ENCODE results near the gene ATG10. TPM values are rescaled to one million over a fixed set of nuclear protein-coding genes. Genes with fewer than 3 reads are reported as not detected.
"Not testable (repeated sequence)": the region's sequence is repeated elsewhere in the genome, so short reads cannot be mapped to it uniquely, and the experiment has no call there.

The ATG10 gene
- total RNA-seq, 8 experiments from 2014 or later = 4.5 to 15.9 (median 7.8) TPM

GRCh38 chr5:82244151-82244550 is 272.3 kb downstream of the ATG10 start:
- H3K4me1 ChIP-seq (replicated peaks in 1 of 2) = no peaks in the 10 kb centered on the region
- in situ Hi-C loops (cut with MboI; ENCODE audit: low pct_unique_long_range_greater_than_20kb in 2 of 9, low sequenced_read_pairs in 9 of 9, unreplicated experiment in 9 of 9) = no loop called here
- H3K27ac ChIP-seq = no peak overlapping the region
- no peak for ATAC-seq (replicated peaks in 6 of 8)
- WGBS, 10 experiments = 80 to 100% (median 100%) methylated on average over 1 to 2 of the region's 2 CpGs; no CpG with 5 or more reads in 2 of the 10 experiments
- H3K4me3 ChIP-seq = no peak overlapping the region

GRCh38 chr5:82244854-82245635 is 273.2 kb downstream of the ATG10 start:
- H3K4me1 ChIP-seq (replicated peaks in 1 of 2) = no peaks in the 10 kb centered on the region
- ATAC-seq (replicated peaks in 6 of 8) = peak in 3 of 8 experiments; percentile 40 to 59 (median 50)
- H3K4me3 ChIP-seq = no peak overlapping the region
- WGBS, 10 experiments = 31 to 78% (median 67%) methylated on average over 3 to 6 of the region's 6 CpGs
- in situ Hi-C loops (cut with MboI; ENCODE audit: low pct_unique_long_range_greater_than_20kb in 2 of 9, low sequenced_read_pairs in 9 of 9, unreplicated experiment in 9 of 9) = no loop called here
- no peak overlapping the region for H3K27ac ChIP-seq

- in situ Hi-C loops (cut with MboI; ENCODE audit: low pct_unique_long_range_greater_than_20kb in 2 of 9, low sequenced_read_pairs in 9 of 9, unreplicated experiment in 9 of 9) = no loop called here
- H3K4me1 ChIP-seq (replicated peaks in 1 of 2) = no peaks in the 10 kb centered on the region
- H3K27ac ChIP-seq = no peak overlapping the region
- 80 to 100% (median 100%) methylated on average over 1 of the region's 1 CpG for WGBS, 10 experiments
- H3K4me3 ChIP-seq = no peak overlapping the region
- no peak for ATAC-seq (replicated peaks in 6 of 8)
Measured at GRCh38 chr5:82246960-82247574, 275.2 kb downstream of the ATG10 start.

- no peak for ATAC-seq (replicated peaks in 6 of 8)
- Histone ChIP-seq H3K4me1 (replicated peaks in 1 of 2) (no peaks in the 10 kb centered on the region), H3K4me3 (no peak overlapping the region), H3K27ac (no peak overlapping the region)
- in situ Hi-C loops (cut with MboI; ENCODE audit: low pct_unique_long_range_greater_than_20kb in 2 of 9, low sequenced_read_pairs in 9 of 9, unreplicated experiment in 9 of 9) = no loop called here
Measured at GRCh38 chr5:82252744-82253143, 280.9 kb downstream of the ATG10 start.

GRCh38 chr5:82255844-82256243 is 284.0 kb downstream of the ATG10 start:
- no peak overlapping the region for H3K27ac ChIP-seq
- WGBS, 10 experiments = 0 to 80% (median 43%) methylated on average over 1 of the region's 1 CpG; no CpG with 5 or more reads in 5 of the 10 experiments
- peak in 3 of 8 experiments; percentile 52 to 79 (median 61) for ATAC-seq (replicated peaks in 6 of 8)
- H3K4me3 ChIP-seq = no peak overlapping the region
- in situ Hi-C loops (cut with MboI; ENCODE audit: low pct_unique_long_range_greater_than_20kb in 2 of 9, low sequenced_read_pairs in 9 of 9, unreplicated experiment in 9 of 9) = no loop called here
- H3K4me1 ChIP-seq (replicated peaks in 1 of 2) = no peaks in the 10 kb centered on the region

GRCh38 chr5:82257247-82257646 is 285.4 kb downstream of the ATG10 start:
- no peak for ATAC-seq (replicated peaks in 6 of 8)
- Histone ChIP-seq H3K27ac (no peak overlapping the region), H3K4me1 (replicated peaks in 1 of 2) (no peaks in the 10 kb centered on the region), H3K4me3 (no peak overlapping the region)
- WGBS, 10 experiments = 79 to 100% (median 90%) methylated on average over 1 to 2 of the region's 2 CpGs; no CpG with 5 or more reads in 6 of the 10 experiments
- in situ Hi-C loops (cut with MboI; ENCODE audit: low pct_unique_long_range_greater_than_20kb in 2 of 9, low sequenced_read_pairs in 9 of 9, unreplicated experiment in 9 of 9) = no loop called here

- in situ Hi-C loops (cut with MboI; ENCODE audit: low pct_unique_long_range_greater_than_20kb in 2 of 9, low sequenced_read_pairs in 9 of 9, unreplicated experiment in 9 of 9) = no loop called here
- no peak for ATAC-seq (replicated peaks in 6 of 8)
- WGBS, 10 experiments = 57 to 100% (median 83%) methylated on average over 1 to 3 of the region's 3 CpGs; no CpG with 5 or more reads in 2 of the 10 experiments
- Histone ChIP-seq H3K4me1 (replicated peaks in 1 of 2) (no peaks in the 10 kb centered on the region), H3K4me3 (no peak overlapping the region), H3K27ac (no peak overlapping the region)
Measured at GRCh38 chr5:82257729-82258128, 285.9 kb downstream of the ATG10 start.

- no peak overlapping the region for H3K27ac ChIP-seq
- H3K4me3 ChIP-seq = no peak overlapping the region
- 0 to 100% (median 83%) methylated on average over 1 to 3 of the region's 3 CpGs; no CpG with 5 or more reads in 1 of the 10 experiments for WGBS, 10 experiments
- in situ Hi-C loops (cut with MboI; ENCODE audit: low pct_unique_long_range_greater_than_20kb in 2 of 9, low sequenced_read_pairs in 9 of 9, unreplicated experiment in 9 of 9) = no loop called here
- H3K4me1 ChIP-seq (replicated peaks in 1 of 2) = no peaks in the 10 kb centered on the region
- peak in 4 of 8 experiments; percentile 42 to 75 (median 65) for ATAC-seq (replicated peaks in 6 of 8)
Measured at GRCh38 chr5:82259172-82259800, 287.5 kb downstream of the ATG10 start.

- Histone ChIP-seq H3K4me3 (no peak overlapping the region), H3K27ac (no peak overlapping the region), H3K4me1 (replicated peaks in 1 of 2) (no peaks in the 10 kb centered on the region)
- peak in 2 of 8 experiments; percentile 54 to 60 for ATAC-seq (replicated peaks in 6 of 8)
- in situ Hi-C loops (cut with MboI; ENCODE audit: low pct_unique_long_range_greater_than_20kb in 2 of 9, low sequenced_read_pairs in 9 of 9, unreplicated experiment in 9 of 9) = no loop called here
- 8 to 100% (median 75%) methylated on average over 2 to 4 of the region's 4 CpGs; no CpG with 5 or more reads in 1 of the 10 experiments for WGBS, 10 experiments
Measured at GRCh38 chr5:82265047-82265446, 293.2 kb downstream of the ATG10 start.

GRCh38 chr5:82267297-82267933 is 295.6 kb downstream of the ATG10 start:
- 92 to 100% (median 100%) methylated on average over 2 to 7 of the region's 9 CpGs; no CpG with 5 or more reads in 1 of the 10 experiments for whole genome bisulfite sequencing, 10 experiments
- H3K4me3 ChIP-seq; H3K27ac ChIP-seq; in situ Hi-C loops (cut with MboI; ENCODE audit: low pct_unique_long_range_greater_than_20kb in 2 of 9, low sequenced_read_pairs in 9 of 9, unreplicated experiment in 9 of 9); H3K4me1 ChIP-seq (replicated peaks in 1 of 2); ATAC-seq (replicated peaks in 6 of 8): not testable (repeated sequence)

- ATAC-seq (replicated peaks in 6 of 8); in situ Hi-C loops (cut with MboI; ENCODE audit: low pct_unique_long_range_greater_than_20kb in 2 of 9, low sequenced_read_pairs in 9 of 9, unreplicated experiment in 9 of 9); H3K4me3 ChIP-seq; H3K27ac ChIP-seq; H3K4me1 ChIP-seq (replicated peaks in 1 of 2): not testable (repeated sequence)
- WGBS, 10 experiments = 20 to 100% (median 100%) methylated on average over 1 to 2 of the region's 2 CpGs; no CpG with 5 or more reads in 3 of the 10 experiments
Measured at GRCh38 chr5:82269363-82269762, 297.5 kb downstream of the ATG10 start.

- peaks cover 3 to 11% of the 10 kb centered on the region in 2 donors for H3K4me1 ChIP-seq (replicated peaks in 1 of 2)
- H3K27ac ChIP-seq; in situ Hi-C loops (cut with MboI; ENCODE audit: low pct_unique_long_range_greater_than_20kb in 2 of 9, low sequenced_read_pairs in 9 of 9, unreplicated experiment in 9 of 9); H3K4me3 ChIP-seq: not testable (repeated sequence)
- ATAC-seq (replicated peaks in 6 of 8) = peak in 1 of 8 experiments; percentile 31
- WGBS, 10 experiments = 60 to 100% (median 89%) methylated on average over 1 to 11 of the region's 24 CpGs; no CpG with 5 or more reads in 3 of the 10 experiments
Measured at GRCh38 chr5:82272571-82273356, 300.9 kb downstream of the ATG10 start.

Measured in motor neuron (in vitro differentiated cells).